Measurements from ENCODE around the gene EMSY. TPM values are rescaled to one million over a fixed set of nuclear protein-coding genes. Genes with fewer than 3 reads are reported as not detected.

The EMSY gene
- total and polyA plus RNA-seq, 9 of the 15 experiments (the other 6 are each of a cell fraction or from before 2014, with no cell fraction given), result 12.7 to 25.4 (median 17.9) TPM

- H4K20me1 ChIP-seq (replicated peaks; ENCODE audit: control insufficient read depth, insufficient read depth, low read length), result no peaks in the 10 kb centered on the region
- CTCF ChIA-PET (ENCODE audit: low intra/inter-chr PET ratio), result no interaction called here
- no peak overlapping the region for H3K4me3 ChIP-seq
- H3K9me3 ChIP-seq (replicated peaks; ENCODE audit: control insufficient read depth, insufficient read depth, low read depth, low read length), result no peaks in the 10 kb centered on the region
- H3K4me1 ChIP-seq (replicated peaks in 1 of 2; ENCODE audit: control insufficient read depth in 2 of 2, insufficient read depth in 2 of 2, low read length in 2 of 2), result peaks cover 0 to 9% of the 10 kb centered on the region in 2 experiments; a peak in 1 of 5 replicates
- TF ChIP-seq HOMEZ (CRISPR knock-in tag; IDR thresholded peaks at IDR 0.05) (no peak), KDM2B (CRISPR knock-in tag; IDR thresholded peaks at IDR 0.05) (no peak)
- no peaks in the 10 kb centered on the region for H3K9me1 ChIP-seq (ENCODE audit: control insufficient read depth, insufficient read depth, low read length)
- H3K4me2 ChIP-seq (ENCODE audit: insufficient read depth, low read length), result no peak overlapping the region
- FAIRE-seq (no peak), DNase-seq (ENCODE audit: extremely low read depth in 1 of 4, low spot score in 3 of 4) (no peak), ATAC-seq (no peak)
- whole genome bisulfite sequencing (ENCODE audit: insufficient coverage, low coverage, missing lambda C conversion rate), result 26% methylated on average over 8 of the region's 8 CpGs
- no peak overlapping the region for H2AFZ ChIP-seq (ENCODE audit: low read depth, low read length)
- in situ Hi-C loops (cut with MboI) (no loop called here), intact Hi-C loops (cut with micrococcal nuclease) (no loop called here)
- no peaks in the 10 kb centered on the region for H3K79me2 ChIP-seq (ENCODE audit: control insufficient read depth, insufficient read depth, low read length)
- POLR2A ChIA-PET, result interaction anchor here (0.7 to 1.1 kb wide), 2 partner anchors 14 to 35 kb away, joined by 3 to 4 read pairs; no protein-coding TSS in a partner anchor
- peaks cover 0 to 19% of the 10 kb centered on the region in 2 experiments; a peak in 2 of 5 replicates for H3K27me3 ChIP-seq (ENCODE audit: control insufficient read depth in 2 of 2, insufficient read depth in 2 of 2, low read length in 2 of 2)
- no TSS peak for BruUV-seq (replicated peaks)
- no peak overlapping the region for H3K27ac ChIP-seq (ENCODE audit: extremely low read depth, low read depth, low read length)
- no peaks in the 10 kb centered on the region for H3K36me3 ChIP-seq (ENCODE audit: control insufficient read depth, insufficient read depth, low read length)
- no peak overlapping the region for H3K9ac ChIP-seq (ENCODE audit: insufficient read depth in 1 of 2, low read depth in 2 of 2, low read length in 2 of 2)
Measured at GRCh38 chr11:76591416-76591815, 146.6 kb downstream of the EMSY start.

Measured in K562 (cell line).